H1 (cell line): ENCODE measurements around the gene TTC21A. TPM values are rescaled to one million over a fixed set of nuclear protein-coding genes. Genes with fewer than 3 reads are reported as not detected.

ENCODE experiments used
- CTCF ChIA-PET: fragments of 300-600 bp; sonication (Branson Sonifier 250); formaldehyde crosslinking; loops from one replicate; lab custom pipeline; 2021; ENCODE audit not compliant: partially characterized antibody; lab: Charles Lee
- POLR2A ChIA-PET: fragments of 300-600 bp; sonication (Branson Sonifier 250); formaldehyde crosslinking; loops from one replicate; lab custom pipeline; 2021; ENCODE audit warnings: inconsistent platforms; ENCODE audit not compliant: partially characterized antibody; lab: Charles Lee
- DNase-seq, 2 experiments: peaks; one replicate each; pipeline versions ENCODE4 v3.0.0 to v3.0.0-alpha.2; 2010 to 2022; ENCODE audit warnings: low spot score in 2 of 2, low read depth in 1 of 2, mixed read lengths in 1 of 2
- FAIRE-seq: peaks from 2 replicates; lab custom pipeline; 2011; peaks lifted over from hg19 to GRCh38; lab: Jason Lieb, UNC
- H2AFZ ChIP-seq: 2 replicates; pipeline ENCODE4 v1.8.1; 2012; ENCODE audit warnings: low read length, inconsistent platforms
- H2AK5ac ChIP-seq: 2 replicates; pipeline ENCODE4 v1.6.1; 2013; ENCODE audit warnings: low read depth, low read length
- H2BK120ac ChIP-seq: replicated peaks from 2 replicates; pipeline ENCODE3; 2013; ENCODE audit warnings: low read depth, low read length, inconsistent platforms
- H2BK12ac ChIP-seq: 2 replicates; pipeline ENCODE4 v1.6.1; 2013; ENCODE audit warnings: low read depth, low read length
- H2BK15ac ChIP-seq: 2 replicates; pipeline ENCODE4 v1.6.1; 2013; ENCODE audit warnings: low read length
- H2BK20ac ChIP-seq: 2 replicates; pipeline ENCODE4 v1.6.1; 2013; ENCODE audit warnings: low read length
- H2BK5ac ChIP-seq: 2 replicates; pipeline ENCODE4 v1.6.1; 2013; ENCODE audit warnings: low read depth, low read length
- H3K14ac ChIP-seq: 2 replicates; pipeline ENCODE4 v1.6.1; 2013; ENCODE audit warnings: inconsistent platforms; ENCODE audit not compliant: insufficient read length
- H3K18ac ChIP-seq: 2 replicates; pipeline ENCODE4 v1.6.1; 2013; ENCODE audit warnings: low read length; ENCODE audit errors: extremely low read depth
- H3K23ac ChIP-seq: 2 replicates; pipeline ENCODE4 v1.6.1; 2013; ENCODE audit warnings: inconsistent platforms; ENCODE audit not compliant: insufficient read length
- H3K23me2 ChIP-seq: 2 replicates; pipeline ENCODE4 v1.6.1; 2013; ENCODE audit warnings: low read depth, low read length
- H3K27ac ChIP-seq: 2 replicates; pipeline ENCODE4 v1.6.1; 2011; ENCODE audit warnings: low read depth, low read length, inconsistent platforms
- H3K27me3 ChIP-seq, 4 experiments: replicated peaks in 1 of 4; 1 replicate in 1 of 4; 2 replicates in 3 of 4; pipeline versions ENCODE4 v1.6.1 to v1.8.1; 2011 to 2013; ENCODE audit warnings: low read length in 3 of 4, mild to moderate bottlenecking in 3 of 4, inconsistent platforms in 2 of 4, mixed read lengths in 2 of 4, moderate library complexity in 1 of 4; ENCODE audit not compliant: control insufficient read depth in 3 of 4, insufficient read depth in 3 of 4; ENCODE audit errors: extremely low read depth in 1 of 4
- H3K36me3 ChIP-seq, 4 experiments: 2 replicates each; pipeline versions ENCODE4 v1.6.1 to v1.8.1; 2011 to 2013; ENCODE audit warnings: mild to moderate bottlenecking in 4 of 4, low read length in 3 of 4, moderate library complexity in 2 of 4, control low read depth in 1 of 4, inconsistent platforms in 1 of 4; ENCODE audit not compliant: insufficient read depth in 4 of 4, control insufficient read depth in 2 of 4
- H3K4ac ChIP-seq: replicated peaks from 2 replicates; pipeline ENCODE3; 2013; ENCODE audit warnings: low read length, low read depth, mixed read lengths, inconsistent platforms; ENCODE audit not compliant: insufficient read length
- H3K4me1 ChIP-seq, 4 experiments: replicated peaks in 1 of 4; 1 replicate in 1 of 4; 2 replicates in 3 of 4; pipeline versions ENCODE4 v1.6.1 to v1.8.1; 2011 to 2013; ENCODE audit warnings: low read length in 3 of 4, inconsistent platforms in 2 of 4, mixed read lengths in 1 of 4; ENCODE audit not compliant: insufficient read depth in 4 of 4, control insufficient read depth in 3 of 4
- H3K4me2 ChIP-seq, 2 experiments: 2 replicates each; pipeline versions ENCODE4 v1.6.1 to v1.8.1; 2011 to 2013; ENCODE audit warnings: low read depth in 2 of 2, low read length in 2 of 2, control low read depth in 1 of 2, inconsistent platforms in 1 of 2, mild to moderate bottlenecking in 1 of 2; ENCODE audit not compliant: insufficient read depth in 1 of 2
- H3K4me3 ChIP-seq, 4 experiments: fragments of 200-600, 300-600 bp in 1 of 4; sonication (generic), shearing (Covaris generic), sonication (Bioruptor Twin) in 1 of 4; 2 replicates each; pipeline versions ENCODE4 v1.5.1 to v1.8.1; 2011 to 2016; ENCODE audit warnings: low read length in 4 of 4, low read depth in 3 of 4, control low read depth in 2 of 4, inconsistent platforms in 2 of 4, mild to moderate bottlenecking in 2 of 4, mixed read lengths in 1 of 4, moderate library complexity in 1 of 4; ENCODE audit not compliant: insufficient read depth in 2 of 4; ENCODE audit errors: extremely low read depth in 1 of 4
- H3K56ac ChIP-seq: replicated peaks from 2 replicates; pipeline ENCODE3; 2013; ENCODE audit warnings: low read depth, mild to moderate bottlenecking, mixed read lengths, low read length, inconsistent platforms; ENCODE audit not compliant: insufficient read length
- H3K79me1 ChIP-seq: 2 replicates; pipeline ENCODE4 v1.6.1; 2013; ENCODE audit warnings: low read depth, low read length, control low read depth
- H3K79me2 ChIP-seq, 2 experiments: 2 replicates each; pipeline versions ENCODE4 v1.6.1 to v1.8.1; 2012 to 2013; ENCODE audit warnings: low read length in 2 of 2, mild to moderate bottlenecking in 2 of 2, inconsistent platforms in 1 of 2; ENCODE audit not compliant: insufficient read depth in 2 of 2, control insufficient read depth in 1 of 2
- H3K9ac ChIP-seq, 4 experiments: replicated peaks in 1 of 4; 1 replicate in 1 of 4; 2 replicates in 3 of 4; pipeline versions ENCODE4 v1.6.1 to v1.8.1; 2011 to 2013; ENCODE audit warnings: low read depth in 3 of 4, low read length in 3 of 4, control low read depth in 2 of 4, mild to moderate bottlenecking in 2 of 4, moderate library complexity in 2 of 4, inconsistent platforms in 1 of 4; ENCODE audit errors: extremely low read depth in 1 of 4
- H3K9me3 ChIP-seq, 2 experiments: 2 replicates each; pipeline versions ENCODE4 v1.6.1 to v1.8.1; 2012 to 2013; ENCODE audit warnings: mild to moderate bottlenecking in 2 of 2, moderate library complexity in 2 of 2, control low read depth in 1 of 2, inconsistent platforms in 1 of 2, low read depth in 1 of 2, low read length in 1 of 2, mixed read lengths in 1 of 2; ENCODE audit not compliant: insufficient read depth in 2 of 2
- H4K20me1 ChIP-seq, 2 experiments: replicated peaks in 1 of 2; 2 replicates each; pipeline versions ENCODE3 to v1.8.1; 2011 to 2013; ENCODE audit warnings: inconsistent platforms in 2 of 2, low read length in 2 of 2, mild to moderate bottlenecking in 1 of 2; ENCODE audit not compliant: insufficient read depth in 2 of 2, control insufficient read depth in 1 of 2
- H4K5ac ChIP-seq: 2 replicates; pipeline ENCODE4 v1.6.1; 2013; ENCODE audit warnings: low read length, low read depth, mixed read lengths, inconsistent platforms; ENCODE audit not compliant: insufficient read length
- H4K8ac ChIP-seq: 2 replicates; pipeline ENCODE4 v1.8.0; 2013; ENCODE audit warnings: mild to moderate bottlenecking, moderate library complexity, low read length, inconsistent platforms; ENCODE audit not compliant: insufficient read depth; ENCODE audit errors: extremely low read depth
- H4K91ac ChIP-seq: replicated peaks from 2 replicates; pipeline ENCODE3; 2013; ENCODE audit warnings: low read length, mixed read lengths, inconsistent platforms; ENCODE audit not compliant: insufficient read length
- BRCA1 ChIP-seq: IDR thresholded peaks from 2 replicates; pipeline ENCODE4 v1.6.1; 2012; ENCODE audit warnings: low read depth, low read length, improper control_type of control experiment
- MAFK ChIP-seq: IDR thresholded peaks from 2 replicates; pipeline ENCODE4 v1.6.1; 2012; ENCODE audit warnings: low read depth, mild to moderate bottlenecking, improper control_type of control experiment, low read length
- NANOG ChIP-seq: IDR thresholded peaks from 2 replicates; pipeline ENCODE4 v1.6.1; 2011; ENCODE audit warnings: low read length, low read depth, mild to moderate bottlenecking, inconsistent platforms; ENCODE audit not compliant: insufficient read depth, poor library complexity, severe bottlenecking
- TBP ChIP-seq: IDR thresholded peaks from 2 replicates; pipeline ENCODE4 v1.6.1; 2011; ENCODE audit warnings: low read depth, low read length, improper control_type of control experiment
- WGBS, 2 experiments: shearing (Covaris generic) in 1 of 2; methylation state at CpG; one replicate each; pipeline versions ENCODE4 v1.1.6 to v1.1.7; 2013 to 2015; ENCODE audit warnings: low lambda C conversion rate in 2 of 2, mixed read lengths in 2 of 2, inconsistent platforms in 1 of 2, low coverage in 1 of 2, missing lambda C conversion rate in 1 of 2; ENCODE audit not compliant: insufficient replicate concordance in 2 of 2, insufficient coverage in 1 of 2, insufficient read length in 1 of 2; ENCODE audit errors: extremely low coverage in 1 of 2, missing lambda C conversion rate in 1 of 2; 5-methylcytosine and 5-hydroxymethylcytosine counted together
- polyA plus RNA-seq, 7 experiments: library from polyadenylated mRNA; depleted of rRNA in 3 of 7; stranded (reverse) in 5 of 7; unstranded in 2 of 7; fragments of >200 nt in 5 of 7; fragments of 200-250 nt in 2 of 7; gene quantifications; 1 replicate in 5 of 7; 2 replicates in 1 of 7; 4 replicates in 1 of 7; pipeline versions ENCODE4 v1.2.1 to v1.2.3, GENCODE V29; 2011 to 2013; ENCODE audit warnings: missing spikeins in 2 of 7, mixed read lengths in 2 of 7
- total RNA-seq: library from RNA; stranded (reverse); fragmentation: NEBNext Ultra II Directional; extraction: Animal tissue kit (Norgen Biotek cat#: 25700); gene quantifications from 2 replicates; pipeline ENCODE4 v1.2.1, GENCODE V29; 2021

The TTC21A gene
- total and polyA plus RNA-seq, 2 of the 8 experiments (the other 6 are each of a cell fraction or from before 2014, with no cell fraction given): 2.3 to 2.8 TPM

GRCh38 chr3:39133093-39133490 is 25.6 kb downstream of the TTC21A start:
- Histone ChIP-seq H3K4ac (no peak overlapping the region), H3K9me3 (no peaks in the 10 kb centered on the region), H3K27me3 (no peaks in the 10 kb centered on the region), H3K23me2 (no peaks in the 10 kb centered on the region), H2BK120ac (no peak overlapping the region), H2BK15ac (no peak overlapping the region), H3K56ac (no peak overlapping the region), H3K27ac (no peak overlapping the region), H4K20me1 (no peaks in the 10 kb centered on the region), H3K4me2 (no peak overlapping the region), H3K79me2 (no peaks in the 10 kb centered on the region), H4K5ac (no peak overlapping the region), H3K9ac (no peak overlapping the region)
- no peak for DNase-seq
- CTCF ChIA-PET: interaction anchor here (0.9 to 12.8 kb wide), 4 partner anchors 14 to 155 kb away, joined by 3 to 366 read pairs (median 23); partner anchors contain the start of gene XIRP1
- TF ChIP-seq BRCA1 (no peak), TBP (no peak), NANOG (no peak), MAFK (no peak)
- TF ChIP-seq, all 59 proteins: peak for 0
- H3K14ac ChIP-seq: no peak overlapping the region
- H2BK5ac ChIP-seq: no peak overlapping the region
- no peak overlapping the region for H2BK20ac ChIP-seq
- no peak overlapping the region for H4K91ac ChIP-seq
- FAIRE-seq: no peak
- no peaks in the 10 kb centered on the region for H3K79me1 ChIP-seq
- no peak overlapping the region for H3K4me3 ChIP-seq
- no peak overlapping the region for H3K18ac ChIP-seq
- H2BK12ac ChIP-seq: no peak overlapping the region
- POLR2A ChIA-PET: interaction anchor here (1.3 kb wide), 1 partner anchor 275 kb away, joined by 6 read pairs; no protein-coding TSS in a partner anchor
- no peak overlapping the region for H4K8ac ChIP-seq
- H3K4me1 ChIP-seq: no peaks in the 10 kb centered on the region
- H3K36me3 ChIP-seq: no peaks in the 10 kb centered on the region
- no peak overlapping the region for H3K23ac ChIP-seq
- H2AFZ ChIP-seq: no peak overlapping the region
- H2AK5ac ChIP-seq: no peak overlapping the region
- WGBS, 2 experiments: 88% methylated on average over 1 of the region's 1 CpG; no CpG with 5 or more reads in 1 of the 2 experiments
